ES-I3 (cell line): ENCODE data around the gene MYLK2.

Experiments used
- H3K36me3 ChIP-seq: 2 replicates; pipeline ENCODE4 v1.6.1; 2013; ENCODE audit warnings: mild to moderate bottlenecking, low read length, control low read depth, moderate library complexity; ENCODE audit not compliant: insufficient read depth
- H3K4me1 ChIP-seq: 2 replicates; pipeline ENCODE4 v1.6.1; 2013; ENCODE audit warnings: mild to moderate bottlenecking, control low read depth, low read length; ENCODE audit not compliant: insufficient read depth
- H3K9ac ChIP-seq: 2 replicates; pipeline ENCODE4 v1.6.1; 2013; ENCODE audit warnings: low read depth, mild to moderate bottlenecking, low read length, moderate library complexity
- H3K9me3 ChIP-seq: 2 replicates; pipeline ENCODE4 v1.6.1; 2013; ENCODE audit warnings: mild to moderate bottlenecking, low read length, moderate library complexity; ENCODE audit not compliant: control insufficient read depth, insufficient read depth

MYLK2 gene

GRCh38 chr20:31875671-31876070 is 56.5 kb downstream of the MYLK2 start:
- no peaks in the 10 kb centered on the region for H3K36me3 ChIP-seq
- H3K4me1 ChIP-seq = no peaks in the 10 kb centered on the region
- no peaks in the 10 kb centered on the region for H3K9me3 ChIP-seq
- H3K9ac ChIP-seq = no peak overlapping the region

DNA sequence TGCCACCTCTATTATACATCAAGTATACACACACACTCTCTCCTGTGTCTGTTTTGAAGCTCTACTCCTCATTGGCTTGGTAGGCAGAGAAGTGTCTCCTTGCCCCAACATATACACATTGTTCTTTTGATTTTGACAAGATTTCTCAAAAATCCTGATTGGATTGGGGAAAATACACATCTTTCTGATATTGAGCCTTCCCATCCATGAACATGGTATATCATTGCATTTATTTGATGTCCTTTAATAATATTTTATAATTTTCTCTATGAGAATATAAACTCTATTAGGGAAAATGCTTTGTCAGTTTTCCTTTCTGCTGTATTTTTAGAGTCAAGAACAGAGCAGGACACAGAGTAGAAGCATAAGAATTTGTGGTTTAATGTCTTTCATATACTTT is 58.5 kb downstream of the MYLK2 start:
- Histone ChIP-seq H3K9ac (no peak overlapping the region), H3K4me1 (no peaks in the 10 kb centered on the region), H3K36me3 (no peaks in the 10 kb centered on the region), H3K9me3 (no peaks in the 10 kb centered on the region)

GRCh38 chr20:31879143-31879987 is 60.2 kb downstream of the MYLK2 start:
- Histone ChIP-seq H3K36me3 (no peaks in the 10 kb centered on the region), H3K4me1 (no peaks in the 10 kb centered on the region), H3K9ac (peak overlapping the region; percentile 64), H3K9me3 (no peaks in the 10 kb centered on the region)

GRCh38 chr20:31881945-31882344 is 62.8 kb downstream of the MYLK2 start:
- Histone ChIP-seq H3K9ac (no peak overlapping the region), H3K36me3 (no peaks in the 10 kb centered on the region), H3K9me3 (no peaks in the 10 kb centered on the region), H3K4me1 (no peaks in the 10 kb centered on the region)

DNA sequence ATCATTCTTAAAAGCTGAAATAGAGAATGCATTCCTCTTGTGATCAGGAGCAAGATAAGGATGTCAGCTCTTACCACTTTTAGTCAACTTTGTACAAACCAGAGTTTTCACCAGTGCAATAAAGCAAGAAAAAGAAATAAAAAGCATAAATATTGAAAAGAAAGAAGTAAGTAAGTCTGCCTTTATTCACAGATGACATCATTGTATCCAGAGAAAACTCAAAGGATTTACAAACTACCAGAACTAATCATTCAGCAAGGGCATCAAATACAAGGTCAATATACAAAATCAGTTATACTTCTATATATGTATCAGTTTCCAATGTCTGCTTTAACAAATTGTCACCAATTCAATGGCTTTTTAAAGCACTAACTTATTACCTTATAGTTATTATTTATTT is 64.7 kb downstream of the MYLK2 start:
- Histone ChIP-seq H3K4me1 (no peaks in the 10 kb centered on the region), H3K9ac (no peak overlapping the region), H3K9me3 (no peaks in the 10 kb centered on the region), H3K36me3 (no peaks in the 10 kb centered on the region)
